KMS-11 (cell line): ENCODE measurements around the gene OLFM3.

Source experiments
- H2AFZ ChIP-seq: fragments of 200-600 bp; sonication (generic); 2 replicates; pipeline ENCODE4 v1.6.1; 2016; ENCODE audit warnings: antibody characterized with exemption, mixed run types, low read depth
- H3K27ac ChIP-seq: fragments of 200-600 bp; sonication (generic); 2 replicates; pipeline ENCODE4 v1.6.1; 2016; ENCODE audit warnings: mild to moderate bottlenecking, mixed run types
- H3K27me3 ChIP-seq: fragments of 200-600 bp; sonication (generic); 2 replicates; pipeline ENCODE4 v1.6.1; 2017; ENCODE audit warnings: mild to moderate bottlenecking, low read depth, mixed run types, moderate library complexity; ENCODE audit not compliant: insufficient read depth
- H3K36me3 ChIP-seq: fragments of 200-600 bp; sonication (generic); 2 replicates; pipeline ENCODE4 v1.6.1; 2017; ENCODE audit warnings: mild to moderate bottlenecking, mixed run types; ENCODE audit not compliant: insufficient read depth
- H3K4me1 ChIP-seq: fragments of 200-600 bp; sonication (generic); 2 replicates; pipeline ENCODE4 v1.6.1; 2016; ENCODE audit warnings: mild to moderate bottlenecking, low read depth, mixed run types; ENCODE audit not compliant: poor library complexity, severe bottlenecking
- H3K4me2 ChIP-seq: fragments of 200-600 bp; sonication (generic); 2 replicates; pipeline ENCODE4 v1.7.0; 2016; ENCODE audit warnings: mild to moderate bottlenecking, mixed run types
- H3K4me3 ChIP-seq: fragments of 200-600 bp; sonication (generic); IDR thresholded peaks from 2 replicates; pipeline ENCODE4 v1.6.1; 2017; ENCODE audit warnings: low read depth, low read length, mixed read lengths; ENCODE audit not compliant: insufficient read depth
- H3K79me2 ChIP-seq: fragments of 200-600 bp; sonication (generic); 2 replicates; pipeline ENCODE4 v1.6.1; 2016; ENCODE audit warnings: low read depth, mixed run types; ENCODE audit not compliant: insufficient read depth
- H3K9ac ChIP-seq: fragments of 200-600 bp; sonication (generic); 2 replicates; pipeline ENCODE4 v1.6.1; 2016; ENCODE audit warnings: mild to moderate bottlenecking, mixed run types
- H4K20me1 ChIP-seq: fragments of 200-600 bp; sonication (generic); 2 replicates; pipeline ENCODE4 v1.6.1; 2016; ENCODE audit warnings: mild to moderate bottlenecking, mixed run types; ENCODE audit not compliant: insufficient read depth
- CTCF ChIP-seq: fragments of 200-600 bp; sonication (generic); conservative IDR thresholded peaks from 2 replicates; pipeline ENCODE4 v1.6.1; 2017; ENCODE audit warnings: low read depth, mild to moderate bottlenecking, antibody characterized with exemption, low read length, moderate library complexity, mixed read lengths

Gene OLFM3

GRCh38 chr1:101975371-101975770, 21.4 kb downstream of the OLFM3 start:
- TF ChIP-seq CTCF = no peak
- H4K20me1 ChIP-seq = no peaks in the 10 kb centered on the region
- H3K27ac ChIP-seq = no peak overlapping the region
- no peaks in the 10 kb centered on the region for H3K79me2 ChIP-seq
- H3K4me3 ChIP-seq = no peak overlapping the region
- H2AFZ ChIP-seq = no peak overlapping the region
- H3K27me3 ChIP-seq = no peaks in the 10 kb centered on the region
- H3K4me2 ChIP-seq = no peak overlapping the region
- H3K36me3 ChIP-seq = no peaks in the 10 kb centered on the region
- H3K9ac ChIP-seq = no peak overlapping the region
- no peaks in the 10 kb centered on the region for H3K4me1 ChIP-seq

DNA sequence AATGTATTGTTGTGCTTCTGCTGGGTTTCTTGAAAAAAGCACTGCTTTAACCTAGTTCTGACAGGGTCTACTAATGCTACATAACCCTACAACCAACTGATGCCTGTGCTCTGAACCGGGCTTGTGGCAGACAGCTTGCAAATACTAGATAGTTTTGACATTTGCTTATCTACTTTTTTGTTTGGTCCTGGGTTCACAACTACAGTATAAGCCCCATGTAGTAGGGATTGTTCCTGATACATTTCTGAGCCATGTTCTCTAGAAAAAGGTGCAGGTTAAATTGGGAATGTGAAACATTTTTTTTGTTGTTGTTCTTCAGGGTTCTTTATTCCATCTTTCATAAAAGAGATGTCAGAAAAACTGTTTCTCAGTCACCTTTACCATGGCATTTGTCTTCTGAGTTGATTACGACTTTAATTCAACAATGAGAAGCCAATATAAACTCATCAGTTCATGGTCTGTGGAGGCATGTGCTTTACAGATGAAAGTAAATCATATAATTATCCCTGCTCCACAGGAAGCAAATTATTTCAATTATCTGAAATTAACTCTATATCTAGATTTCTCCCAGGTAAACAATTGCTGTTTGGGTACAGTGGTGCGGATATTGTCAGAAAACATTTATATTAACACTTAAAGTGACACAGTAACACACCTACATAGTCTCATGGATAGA, 22.0 kb downstream of the OLFM3 start:
- Histone ChIP-seq H3K4me3 (no peak overlapping the region), H4K20me1 (no peaks in the 10 kb centered on the region), H3K27ac (no peak overlapping the region), H3K36me3 (no peaks in the 10 kb centered on the region), H3K27me3 (no peaks in the 10 kb centered on the region), H3K79me2 (no peaks in the 10 kb centered on the region), H3K9ac (no peak overlapping the region), H3K4me1 (no peaks in the 10 kb centered on the region), H2AFZ (no peak overlapping the region), H3K4me2 (no peak overlapping the region)
- no peak for TF ChIP-seq CTCF

- H4K20me1 ChIP-seq = no peaks in the 10 kb centered on the region
Measured at GRCh38 chr1:101971304-101971703, 25.4 kb downstream of the OLFM3 start.

DNA sequence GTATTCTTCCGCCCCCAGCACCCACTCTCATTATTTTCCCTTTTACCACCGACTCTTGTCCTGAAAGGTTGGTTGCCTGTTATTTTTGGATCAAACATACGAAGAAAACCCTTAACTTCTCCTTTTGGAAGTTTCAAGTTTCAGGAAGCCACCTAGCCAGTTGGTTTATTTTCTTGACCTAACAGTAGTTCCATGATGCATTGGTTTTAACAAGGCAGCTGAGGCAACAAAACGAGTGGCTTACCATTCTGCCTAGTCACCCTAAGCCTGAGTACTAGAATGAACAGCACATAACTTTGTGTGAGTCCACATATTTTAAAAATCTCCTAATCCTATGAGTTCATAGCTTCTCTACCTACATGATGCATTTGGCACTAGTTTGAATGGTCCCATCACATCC, 28.9 kb downstream of the OLFM3 start:
- H3K4me1 ChIP-seq = no peaks in the 10 kb centered on the region
- H3K4me3 ChIP-seq = no peak overlapping the region
- no peaks in the 10 kb centered on the region for H3K27me3 ChIP-seq
- H2AFZ ChIP-seq = no peak overlapping the region
- no peak for TF ChIP-seq CTCF
- no peaks in the 10 kb centered on the region for H3K79me2 ChIP-seq
- H3K9ac ChIP-seq = no peak overlapping the region
- no peak overlapping the region for H3K4me2 ChIP-seq
- H3K27ac ChIP-seq = no peak overlapping the region
- no peaks in the 10 kb centered on the region for H4K20me1 ChIP-seq
- H3K36me3 ChIP-seq = no peaks in the 10 kb centered on the region

More at GRCh38 chr1:101971304-101971703, 25.4 kb downstream of the OLFM3 start:
- Histone ChIP-seq H3K4me3 (no peak overlapping the region), H2AFZ (no peak overlapping the region), H3K27me3 (no peaks in the 10 kb centered on the region), H3K27ac (no peak overlapping the region), H3K4me2 (no peak overlapping the region), H3K4me1 (no peaks in the 10 kb centered on the region), H3K36me3 (no peaks in the 10 kb centered on the region), H3K79me2 (no peaks in the 10 kb centered on the region), H3K9ac (no peak overlapping the region)
- peak; percentile 32; the same call in 1 of the 2 replicates for TF ChIP-seq CTCF
